H9 (cell line): ENCODE measurements around the gene FAM184A. TPM values are rescaled to one million over a fixed set of nuclear protein-coding genes. Genes with fewer than 3 reads are reported as not detected.

Experiments used
- DNase-seq: peaks from one replicate; pipeline ENCODE4 v3.0.0-alpha.2; 2017
- H2AFZ ChIP-seq: one replicate; pipeline ENCODE4 v1.6.1; 2013; ENCODE audit warnings: mild to moderate bottlenecking, low read length, control low read depth, moderate library complexity
- H2AK5ac ChIP-seq: 2 replicates; pipeline ENCODE4 v1.6.1; 2013; ENCODE audit warnings: low read length, control low read depth, mixed read lengths; ENCODE audit not compliant: insufficient read length
- H2BK120ac ChIP-seq: one replicate; pipeline ENCODE4 v1.6.1; 2013; ENCODE audit warnings: low read depth, mild to moderate bottlenecking, low read length, control low read depth, inconsistent platforms; ENCODE audit not compliant: poor library complexity, severe bottlenecking
- H2BK12ac ChIP-seq: 2 replicates; pipeline ENCODE4 v1.6.1; 2013; ENCODE audit warnings: low read length, control low read depth, mixed read lengths, low read depth; ENCODE audit not compliant: insufficient read length
- H2BK15ac ChIP-seq: 2 replicates; pipeline ENCODE4 v1.6.1; 2013; ENCODE audit warnings: low read depth, low read length, control low read depth
- H2BK20ac ChIP-seq: one replicate; pipeline ENCODE4 v1.6.1; 2013; ENCODE audit warnings: low read depth, mild to moderate bottlenecking, low read length, control low read depth, inconsistent platforms; ENCODE audit not compliant: poor library complexity, severe bottlenecking
- H2BK5ac ChIP-seq: 2 replicates; pipeline ENCODE4 v1.6.1; 2013; ENCODE audit warnings: low read length, control low read depth, mixed read lengths; ENCODE audit not compliant: insufficient read length
- H3K14ac ChIP-seq: 2 replicates; pipeline ENCODE4 v1.6.1; 2013; ENCODE audit warnings: low read length, control low read depth; ENCODE audit not compliant: insufficient read depth
- H3K18ac ChIP-seq: 2 replicates; pipeline ENCODE4 v1.6.1; 2013; ENCODE audit warnings: low read depth, mild to moderate bottlenecking, mixed read lengths, low read length, control low read depth; ENCODE audit not compliant: insufficient read length
- H3K23ac ChIP-seq: 2 replicates; pipeline ENCODE4 v1.6.1; 2013; ENCODE audit warnings: low read length, control low read depth, mixed read lengths, low read depth; ENCODE audit not compliant: insufficient read length
- H3K23me2 ChIP-seq: 2 replicates; pipeline ENCODE4 v1.6.1; 2013; ENCODE audit warnings: low read depth, mild to moderate bottlenecking, mixed read lengths, low read length, control low read depth; ENCODE audit not compliant: insufficient read length, poor library complexity, severe bottlenecking
- H3K27ac ChIP-seq: 2 replicates; pipeline ENCODE4 v1.5.1; 2013; ENCODE audit warnings: low read length, control low read depth, mixed read lengths, low read depth; ENCODE audit not compliant: insufficient read length
- H3K27me3 ChIP-seq: 2 replicates; pipeline ENCODE4 v1.6.1; 2013; ENCODE audit warnings: low read length, control low read depth, inconsistent platforms; ENCODE audit not compliant: insufficient read depth
- H3K4ac ChIP-seq: 2 replicates; pipeline ENCODE4 v1.6.1; 2013; ENCODE audit warnings: low read depth, mild to moderate bottlenecking, control low read depth, inconsistent platforms, low read length, moderate library complexity
- H3K4me1 ChIP-seq: 2 replicates; pipeline ENCODE4 v1.6.1; 2013; ENCODE audit warnings: low read length, control low read depth, inconsistent platforms; ENCODE audit not compliant: insufficient read depth
- H3K4me2 ChIP-seq: 2 replicates; pipeline ENCODE4 v1.6.1; 2013; ENCODE audit warnings: low read length, control low read depth, mixed read lengths; ENCODE audit not compliant: insufficient read length, insufficient read depth
- H3K56ac ChIP-seq: 2 replicates; pipeline ENCODE4 v1.6.1; 2013; ENCODE audit warnings: low read depth, mild to moderate bottlenecking, mixed read lengths, low read length, control low read depth; ENCODE audit not compliant: insufficient read length
- H3K79me1 ChIP-seq: 2 replicates; pipeline ENCODE4 v1.6.1; 2013; ENCODE audit warnings: low read depth, mild to moderate bottlenecking, moderate library complexity, low read length, control low read depth, inconsistent platforms; ENCODE audit not compliant: insufficient read depth, poor library complexity, severe bottlenecking
- H3K79me2 ChIP-seq: 2 replicates; pipeline ENCODE4 v1.6.1; 2013; ENCODE audit warnings: low read length, control low read depth, inconsistent platforms; ENCODE audit not compliant: insufficient read depth
- H3K9ac ChIP-seq: 2 replicates; pipeline ENCODE4 v1.6.1; 2013; ENCODE audit warnings: low read length, control low read depth, mixed read lengths; ENCODE audit not compliant: insufficient read length; ENCODE audit errors: extremely low read depth
- H3K9me3 ChIP-seq: one replicate; pipeline ENCODE4 v1.6.1; 2013; ENCODE audit warnings: low read depth, low read length, inconsistent platforms; ENCODE audit not compliant: control insufficient read depth
- H3T11ph ChIP-seq: one replicate; pipeline ENCODE4 v1.6.1; 2013; ENCODE audit warnings: mild to moderate bottlenecking, low read length, control low read depth, inconsistent platforms
- H4K20me1 ChIP-seq: one replicate; pipeline ENCODE4 v1.6.1; 2013; ENCODE audit not compliant: control insufficient read depth, insufficient read length, insufficient read depth
- H4K5ac ChIP-seq: 2 replicates; pipeline ENCODE4 v1.6.1; 2013; ENCODE audit warnings: low read depth, mild to moderate bottlenecking, mixed read lengths, low read length, control low read depth; ENCODE audit not compliant: insufficient read length
- H4K8ac ChIP-seq: replicated peaks from 2 replicates; pipeline ENCODE4 v1.6.1; 2013; ENCODE audit warnings: low read length, control low read depth, mixed read lengths, low read depth; ENCODE audit not compliant: insufficient read length
- H4K91ac ChIP-seq: 2 replicates; pipeline ENCODE4 v1.6.1; 2013; ENCODE audit warnings: low read depth, mild to moderate bottlenecking, moderate library complexity, mixed read lengths, low read length, control low read depth; ENCODE audit not compliant: insufficient read length
- H3K27ac Mint-ChIP-seq, 3 experiments: 2 replicates in 2 of 3; 3 replicates in 1 of 3; pipeline ENCODE4 v1.8.0; 2020 to 2021; ENCODE audit warnings: mixed read lengths in 3 of 3, mild to moderate bottlenecking in 1 of 3, moderate library complexity in 1 of 3
- H3K27me3 Mint-ChIP-seq: 2 replicates; pipeline ENCODE4 v1.8.0; 2021; ENCODE audit warnings: low read depth, mild to moderate bottlenecking, moderate library complexity, mixed read lengths
- H3K36me3 Mint-ChIP-seq, 3 experiments: 2 replicates in 2 of 3; 3 replicates in 1 of 3; pipeline ENCODE4 v1.8.0; 2020 to 2021; ENCODE audit warnings: low read depth in 3 of 3, mixed read lengths in 3 of 3; ENCODE audit not compliant: insufficient read depth in 1 of 3
- H3K4me1 Mint-ChIP-seq, 2 experiments: 2 replicates each; pipeline ENCODE4 v1.8.0; 2020; ENCODE audit warnings: mixed read lengths in 2 of 2
- H3K4me3 Mint-ChIP-seq, 2 experiments: 2 replicates in 1 of 2; 3 replicates in 1 of 2; pipeline ENCODE4 v1.8.0; 2020 to 2021; ENCODE audit warnings: mild to moderate bottlenecking in 2 of 2, mixed read lengths in 2 of 2, moderate library complexity in 1 of 2
- H3K9me3 Mint-ChIP-seq, 2 experiments: 2 replicates in 1 of 2; 3 replicates in 1 of 2; pipeline ENCODE4 v1.8.0; 2020; ENCODE audit warnings: mild to moderate bottlenecking in 2 of 2, mixed read lengths in 2 of 2, moderate library complexity in 1 of 2
- CTCF ChIP-seq: fragments of 200-600 bp; sonication (generic); conservative IDR thresholded peaks from 3 replicates; pipeline ENCODE4 v1.8.0; 2021; ENCODE audit warnings: antibody characterized with exemption, mild to moderate bottlenecking
- WGBS: extraction: QIAGEN DNeasy Blood & Tissue Kit; methylation state at CpG from one replicate; pipeline ENCODE4 v1.1.7; 2013; ENCODE audit warnings: missing lambda C conversion rate, low lambda C conversion rate, mixed read lengths; ENCODE audit not compliant: insufficient read length; ENCODE audit errors: extremely low coverage; 5-methylcytosine and 5-hydroxymethylcytosine counted together
- total RNA-seq: library from RNA; stranded (reverse); gene quantifications from 2 replicates; pipeline ENCODE4 v1.2.1, GENCODE V29; 2021

Gene FAM184A
- total RNA-seq, 1 experiment from 2014 or later, result 11.4 TPM

GRCh38 chr6:119121367-119121766, 42.9 kb upstream of the FAM184A start:
- Histone ChIP-seq H4K5ac (no peak overlapping the region), H4K20me1 (no peaks in the 10 kb centered on the region), H2AFZ (no peak overlapping the region), H2BK12ac (no peak overlapping the region), H3K23ac (no peak overlapping the region), H3K4ac (no peak overlapping the region), H3K56ac (no peak overlapping the region), H2BK20ac (no peak overlapping the region), H3K27me3 (no peaks in the 10 kb centered on the region; the same call in 1 of the 2 replicates), H3K79me2 (no peaks in the 10 kb centered on the region), H2BK5ac (no peak overlapping the region), H3K14ac (no peak overlapping the region), H3K27ac (no peak overlapping the region), H3K18ac (no peak overlapping the region), H2BK120ac (no peak overlapping the region), H4K91ac (no peak overlapping the region), H2AK5ac (no peak overlapping the region), H4K8ac (no peak overlapping the region), H2BK15ac (no peak overlapping the region), H3K9me3 (no peaks in the 10 kb centered on the region), H3K4me2 (no peak overlapping the region), H3T11ph (no peak overlapping the region), H3K9ac (no peak overlapping the region), H3K79me1 (no peaks in the 10 kb centered on the region), H3K4me1 (no peaks in the 10 kb centered on the region), H3K23me2 (no peaks in the 10 kb centered on the region)
- peaks cover 13 to 20% of the 10 kb centered on the region in 2 experiments for H3K4me1 Mint-ChIP-seq
- H3K27me3 Mint-ChIP-seq, result peaks cover 11% of the 10 kb centered on the region
- no peak for TF ChIP-seq CTCF
- no peaks in the 10 kb centered on the region for H3K9me3 Mint-ChIP-seq
- no peak overlapping the region for H3K4me3 Mint-ChIP-seq
- H3K36me3 Mint-ChIP-seq, result no peaks in the 10 kb centered on the region
- WGBS, result no CpG with 5 or more reads among the region's 4 CpGs
- no peak overlapping the region for H3K27ac Mint-ChIP-seq
- DNase-seq, result no peak
